ENCODE data around the gene PCSK4. TPM values are rescaled to one million over a fixed set of nuclear protein-coding genes. Genes with fewer than 3 reads are reported as not detected.

PCSK4 gene
- total and polyA plus RNA-seq, 9 of the 15 experiments (the other 6 are each of a cell fraction or from before 2014, with no cell fraction given), result 0.01 to 9.1 (median 2.1) TPM; not detected in 1

- TF ChIP-seq ZBTB2 (IDR thresholded peaks at IDR 0.05) (peak; percentile 43; the same call in 1 of the 2 replicates), THRB (CRISPR knock-in tag; conservative IDR thresholded peaks at IDR 0.05) (no peak), VEZF1 (CRISPR knock-in tag; IDR thresholded peaks at IDR 0.05) (peak; percentile 61), ZBTB49 (CRISPR knock-in tag; IDR thresholded peaks at IDR 0.05; ENCODE audit: borderline replicate concordance) (0 out of 2 replicates have a peak, but pooled peaks have one; percentile 82), THAP12 (CRISPR knock-in tag; IDR thresholded peaks at IDR 0.05) (0 out of 2 replicates have a peak, but pooled peaks have one; percentile 16), ZNF77 (CRISPR knock-in tag; IDR thresholded peaks at IDR 0.05) (no peak), STAT5B (CRISPR knock-in tag; IDR thresholded peaks at IDR 0.05) (no peak), ZBED1 (IDR thresholded peaks at IDR 0.05) (no peak), RCOR1 (IDR thresholded peaks at IDR 0.05; ENCODE audit: borderline replicate concordance in 1 of 2, low read depth in 2 of 2, low read length in 2 of 2) (peak in 1 of 2 experiments; percentile 38; a peak in 2 of 4 replicates), CBX3 (IDR thresholded peaks at IDR 0.05; ENCODE audit: borderline replicate concordance in 1 of 2, low read length in 2 of 2) (peak in 1 of 2 experiments; percentile 70; a peak in 1 of 3 replicates), SMAD1 (IDR thresholded peaks at IDR 0.05; ENCODE audit: low read depth, low read length, partially characterized antibody) (no peak), ZNF644 (tag; IDR thresholded peaks at IDR 0.05; ENCODE audit: low read depth) (no peak), KAT8 (IDR thresholded peaks at IDR 0.05; ENCODE audit: low read depth) (no peak), FUS (optimal IDR thresholded peaks at IDR 0.05; ENCODE audit: low read depth, low read length) (no peak), ZFP91 (CRISPR knock-in tag; IDR thresholded peaks at IDR 0.05) (peak; percentile 70)
Measured at GRCh38 chr19:1503089-1503924, 13.2 kb upstream of the PCSK4 start (continued).
